HepG2 (cell line): Measurements from ENCODE around the gene CITED2. TPM values are rescaled to one million over a fixed set of nuclear protein-coding genes. Genes with fewer than 3 reads are reported as not detected.

Experiments
- ATAC-seq: fragments of 200-7000 bp; cut with Tn5 transposase; 3 replicates; pipeline ENCODE4 v1.9.1; 2020; ENCODE audit warnings: mild to moderate bottlenecking, moderate library complexity
- BruUV-seq: library from RNA; stranded (reverse); fragments of 400-500 nt; replicated peaks from 2 replicates; lab custom pipeline; 2021; lab: Mats Ljungman, UMichigan
- CTCF ChIA-PET: fragments of 300-600 bp; formaldehyde crosslinking; extraction: SDS; loops from one replicate; lab custom pipeline; 2021; ENCODE audit warnings: low total read pairs, inconsistent platforms, low intra/inter-chr PET ratio; lab: Yijun Ruan, JAX
- POLR2A ChIA-PET: fragments of 350-600 bp; sonication (Branson Sonifier 250); formaldehyde crosslinking; loops from one replicate; lab custom pipeline; 2020; ENCODE audit warnings: antibody characterized with exemption, inconsistent platforms; lab: Yijun Ruan, JAX
- DNase-seq: peaks from one replicate; pipeline ENCODE4 v3.0.0-alpha.2; 2015; ENCODE audit warnings: low spot score
- FAIRE-seq: peaks from 3 replicates; lab custom pipeline; 2011; peaks lifted over from hg19 to GRCh38; lab: Jason Lieb, UNC
- H2AFZ ChIP-seq: one replicate; pipeline ENCODE4 v1.6.1; 2011; ENCODE audit warnings: low read length, inconsistent platforms
- H3K27ac ChIP-seq: fragments of 300-600 bp; 3 replicates; pipeline ENCODE4 v1.8.0; 2011; ENCODE audit warnings: mixed run types, mild to moderate bottlenecking, mixed read lengths, low read length, inconsistent platforms; ENCODE audit not compliant: insufficient read depth; ENCODE audit errors: extremely low read length
- H3K27me3 ChIP-seq, 2 experiments: fragments of 200-600 bp in 1 of 2; 2 replicates in 1 of 2; 3 replicates in 1 of 2; pipeline versions ENCODE4 v1.6.0 to v1.8.0; 2011; ENCODE audit warnings: low read length in 2 of 2, mild to moderate bottlenecking in 2 of 2, moderate library complexity in 2 of 2, inconsistent platforms in 1 of 2; ENCODE audit not compliant: insufficient read depth in 2 of 2, control insufficient read depth in 1 of 2
- H3K36me3 ChIP-seq, 2 experiments: fragments of 200-600 bp in 1 of 2; replicated peaks in 1 of 2; 2 replicates in 1 of 2; 3 replicates in 1 of 2; pipeline versions ENCODE4 v1.5.1 to v1.8.0; 2011; ENCODE audit warnings: low read length in 2 of 2, inconsistent platforms in 1 of 2; ENCODE audit not compliant: insufficient read depth in 2 of 2, control insufficient read depth in 1 of 2
- H3K4me1 ChIP-seq: 2 replicates; pipeline ENCODE4 v1.5.1; 2012; ENCODE audit warnings: low read length, inconsistent platforms; ENCODE audit not compliant: insufficient read depth
- H3K4me2 ChIP-seq: 2 replicates; pipeline ENCODE4 v1.6.0; 2011; ENCODE audit warnings: low read depth, low read length, inconsistent platforms
- H3K4me3 ChIP-seq, 3 experiments: fragments of 200-600 bp in 1 of 3; sonication (generic), shearing (Covaris generic) in 1 of 3; replicated peaks in 1 of 3; 2 replicates each; pipeline ENCODE4 v1.5.1; 2011 to 2016; ENCODE audit warnings: low read length in 3 of 3, inconsistent platforms in 2 of 3, low read depth in 2 of 3, mild to moderate bottlenecking in 2 of 3, control low read depth in 1 of 3, mixed read lengths in 1 of 3; ENCODE audit not compliant: insufficient read depth in 1 of 3
- H3K79me2 ChIP-seq: one replicate; pipeline ENCODE4 v1.6.1; 2011; ENCODE audit warnings: low read length, inconsistent platforms; ENCODE audit not compliant: insufficient read depth
- H3K9ac ChIP-seq: 2 replicates; pipeline ENCODE4 v1.6.0; 2011; ENCODE audit warnings: mild to moderate bottlenecking, low read depth, low read length, inconsistent platforms; ENCODE audit not compliant: insufficient read depth
- H3K9me3 ChIP-seq: 2 replicates; pipeline ENCODE4 v1.5.1; 2012; ENCODE audit warnings: mild to moderate bottlenecking, low read length
- H4K20me1 ChIP-seq: 2 replicates; pipeline ENCODE4 v1.6.0; 2011; ENCODE audit warnings: inconsistent platforms, mild to moderate bottlenecking, low read length, moderate library complexity; ENCODE audit not compliant: insufficient read depth
- CREB1 ChIP-seq, 2 experiments: fragments of 450-650 bp in 1 of 2; IDR thresholded peaks; 2 replicates each; pipeline ENCODE4 v1.6.1; 2016 to 2017; ENCODE audit warnings: control low read depth in 1 of 2, mild to moderate bottlenecking in 1 of 2, missing compliant biosample characterization in 1 of 2, missing genetic modification characterization in 1 of 2
- FOXO1 ChIP-seq: sonication (generic); formaldehyde crosslinking; IDR thresholded peaks from 2 replicates; pipeline ENCODE4 v1.4.0; 2020; ENCODE audit warnings: missing genetic modification reagents
- MXI1 ChIP-seq: IDR thresholded peaks from 3 replicates; pipeline ENCODE4 v1.6.1; 2012; ENCODE audit warnings: low read depth, low read length, inconsistent platforms, borderline replicate concordance
- PAX8 ChIP-seq: sonication (generic); formaldehyde crosslinking; IDR thresholded peaks from 2 replicates; pipeline ENCODE4 v1.8.0; 2022; ENCODE audit warnings: mild to moderate bottlenecking, missing genetic modification reagents, borderline replicate concordance
- POLR2A ChIP-seq, 2 experiments: IDR thresholded peaks; 2 replicates each; pipeline ENCODE4 v1.6.1; 2011; ENCODE audit warnings: low read depth in 2 of 2, low read length in 2 of 2, mild to moderate bottlenecking in 1 of 2, moderate library complexity in 1 of 2; ENCODE audit not compliant: insufficient read depth in 1 of 2
- THYN1 ChIP-seq: sonication (generic); formaldehyde crosslinking; IDR thresholded peaks from 2 replicates; pipeline ENCODE4 v1.8.1; 2023; ENCODE audit warnings: low read depth, mild to moderate bottlenecking, moderate library complexity, missing genetic modification reagents, borderline replicate concordance
- ZNF224 ChIP-seq: sonication (generic); formaldehyde crosslinking; IDR thresholded peaks from 2 replicates; pipeline ENCODE4 v1.5.0; 2020; ENCODE audit warnings: mild to moderate bottlenecking, missing genetic modification reagents
- ZNF281 ChIP-seq: sonication (generic); formaldehyde crosslinking; IDR thresholded peaks from 2 replicates; pipeline ENCODE4 v1.4.0; 2020; ENCODE audit warnings: missing genetic modification reagents, borderline replicate concordance
- ZNF780A ChIP-seq: sonication (generic); formaldehyde crosslinking; IDR thresholded peaks from 2 replicates; pipeline ENCODE4 v1.8.0; 2022; ENCODE audit warnings: mild to moderate bottlenecking, missing genetic modification reagents, moderate library complexity
- ZSCAN31 ChIP-seq: sonication (generic); formaldehyde crosslinking; IDR thresholded peaks from 2 replicates; pipeline ENCODE4 v1.5.0; 2020; ENCODE audit warnings: low read depth, mild to moderate bottlenecking, missing genetic modification reagents
- WGBS: methylation state at CpG from one replicate; pipeline ENCODE4 v1.1.6; 2017; ENCODE audit warnings: low lambda C conversion rate; 5-methylcytosine and 5-hydroxymethylcytosine counted together
- in situ Hi-C: cut with HindIII; loops from 2 replicates; pipeline ENCODE4 v1.10.0; 2017; ENCODE audit warnings: low pct_unique_long_range_greater_than_20kb; ENCODE audit not compliant: extremely low pct_ligation_motif_present
- intact Hi-C: fragments of 100-400 bp; cut with micrococcal nuclease; formaldehyde crosslinking; loops from one replicate; pipeline ENCODE4 v1.10.0; 2022; ENCODE audit not compliant: unreplicated experiment
- polyA plus RNA-seq, 8 experiments: library from polyadenylated mRNA; depleted of rRNA in 3 of 8; stranded (reverse) in 7 of 8; unstranded in 1 of 8; fragments of >200 nt; fragmentation: Illumina TruSeq in 4 of 8; extraction: Trizol in 4 of 8; gene quantifications; 2 replicates each; pipeline versions ENCODE4 v1.2.1 to v1.2.3, GENCODE V29; 2011 to 2016; ENCODE audit warnings: low read depth in 4 of 8, missing spikeins in 1 of 8, mixed read lengths in 1 of 8; ENCODE audit not compliant: insufficient read depth in 1 of 8
- total RNA-seq, 5 experiments: library from RNA; depleted of rRNA; stranded (reverse); fragments of >200 nt; fragmentation: Illumina TruSeq; extraction: Trizol; gene quantifications; 2 replicates each; pipeline ENCODE4 v1.2.3, GENCODE V29; 2016; ENCODE audit warnings: low read depth in 1 of 5

Gene CITED2
- total and polyA plus RNA-seq, 2 of the 13 experiments (the other 11 are each of a cell fraction or from before 2014, with no cell fraction given): 17.6 to 57.2 TPM

GRCh38 chr6:139409026-139409425 lies 34.6 kb upstream of the CITED2 start (continued):
- TF ChIP-seq ZNF281 (CRISPR knock-in tag): no peak
- TF ChIP-seq PAX8: no peak
- no peak for TF ChIP-seq POLR2A (IDR thresholded peaks at IDR 0.05; ENCODE audit: insufficient read depth in 1 of 2, low read depth in 2 of 2, low read length in 2 of 2)
- TF ChIP-seq FOXO1: no peak
- no peak for TF ChIP-seq MXI1
- no peak for TF ChIP-seq ZSCAN31 (CRISPR knock-in tag)

- Histone ChIP-seq H3K4me2 (no peak overlapping the region), H3K4me1 (no peaks in the 10 kb centered on the region), H3K9me3 (no peaks in the 10 kb centered on the region), H3K9ac (no peak overlapping the region), H3K79me2 (no peaks in the 10 kb centered on the region), H3K27ac (no peak overlapping the region), H2AFZ (no peak overlapping the region), H3K4me3 (no peak overlapping the region), H3K27me3 (peaks cover 0 to 2% of the 10 kb centered on the region in 2 experiments; a peak in 1 of 5 replicates), H3K36me3 (no peaks in the 10 kb centered on the region), H4K20me1 (no peaks in the 10 kb centered on the region)
- no TSS peak for BruUV-seq
- DNase-seq (no peak), ATAC-seq (no peak), FAIRE-seq (no peak)
- WGBS: 28% methylated on average over 4 of the region's 4 CpGs
- no peak for TF ChIP-seq THYN1 (CRISPR knock-in tag)
- TF ChIP-seq CREB1 (IDR thresholded peaks at IDR 0.05): peak; percentile 64
- no peak for TF ChIP-seq CREB1 (CRISPR knock-in tag; IDR thresholded peaks at IDR 0.05)
- TF ChIP-seq ZNF224 (CRISPR knock-in tag): no peak
- TF ChIP-seq ZNF780A (CRISPR knock-in tag): no peak
- in situ Hi-C loops: no loop called here
- intact Hi-C loops: no loop called here
- POLR2A ChIA-PET: no interaction called here
- CTCF ChIA-PET: no interaction called here
Observed at GRCh38 chr6:139407718-139408222, 33.3 kb upstream of the CITED2 start.
